GM23338 (cell line): ENCODE measurements around the gene ALDH2. TPM values are rescaled to one million over a fixed set of nuclear protein-coding genes. Genes with fewer than 3 reads are reported as not detected.

Source experiments
- ATAC-seq: fragments of 200-7000 bp; cut with Tn5 transposase; 3 replicates; pipeline ENCODE4 v1.9.1; 2020
- DNase-seq: peaks from one replicate; pipeline ENCODE4 v3.0.0-alpha.2; 2015; ENCODE audit warnings: low spot score
- H2AFZ ChIP-seq: fragments of 200-600 bp; sonication (generic); 2 replicates; pipeline ENCODE4 v1.8.0; 2016; ENCODE audit warnings: antibody characterized with exemption, mild to moderate bottlenecking, moderate library complexity
- H3F3A ChIP-seq: fragments of 200-600 bp; sonication (generic); replicated peaks from 2 replicates; pipeline ENCODE4 v1.8.0; 2017; ENCODE audit warnings: antibody characterized with exemption, mixed run types, low read depth
- H3K27ac ChIP-seq: fragments of 200-600 bp; sonication (generic); 2 replicates; pipeline ENCODE4 v1.6.1; 2016; ENCODE audit warnings: low read depth
- H3K27me3 ChIP-seq: fragments of 200-600 bp; sonication (generic); 2 replicates; pipeline ENCODE4 v1.8.0; 2016; ENCODE audit warnings: mild to moderate bottlenecking, mixed run types, moderate library complexity; ENCODE audit not compliant: insufficient read depth
- H3K36me3 ChIP-seq: fragments of 200-600 bp; sonication (generic); 2 replicates; pipeline ENCODE4 v1.8.0; 2016; ENCODE audit warnings: mild to moderate bottlenecking; ENCODE audit not compliant: insufficient read depth
- H3K4me1 ChIP-seq: fragments of 200-600 bp; sonication (generic); 2 replicates; pipeline ENCODE4 v1.8.0; 2016; ENCODE audit warnings: mild to moderate bottlenecking, moderate library complexity; ENCODE audit not compliant: insufficient read depth
- H3K4me2 ChIP-seq: fragments of 200-600 bp; sonication (generic); 2 replicates; pipeline ENCODE4 v1.7.1; 2017; ENCODE audit warnings: mixed run types
- H3K4me3 ChIP-seq: fragments of 200-600 bp; sonication (generic); 2 replicates; pipeline ENCODE4 v1.6.1; 2016; ENCODE audit warnings: mixed run types
- H3K79me2 ChIP-seq: fragments of 200-600 bp; sonication (generic); replicated peaks from 2 replicates; pipeline ENCODE4 v1.8.0; 2017; ENCODE audit warnings: mild to moderate bottlenecking; ENCODE audit not compliant: insufficient read depth
- H3K9me2 ChIP-seq: fragments of 200-600 bp; sonication (generic); 2 replicates; pipeline ENCODE4 v1.8.0; 2017; ENCODE audit not compliant: insufficient read depth
- H4K20me1 ChIP-seq: fragments of 200-600 bp; sonication (generic); replicated peaks from 2 replicates; pipeline ENCODE4 v1.8.0; 2017; ENCODE audit warnings: mild to moderate bottlenecking; ENCODE audit not compliant: insufficient read depth
- H3K27ac Mint-ChIP-seq: 2 replicates; pipeline ENCODE4 v1.8.0; 2020; ENCODE audit warnings: inconsistent platforms, mild to moderate bottlenecking, moderate library complexity, mixed read lengths
- H3K27me3 Mint-ChIP-seq: 3 replicates; pipeline ENCODE4 v1.8.0; 2022; ENCODE audit warnings: low read depth, mild to moderate bottlenecking, moderate library complexity, mixed read lengths, inconsistent platforms; ENCODE audit not compliant: insufficient read depth, poor library complexity
- H3K36me3 Mint-ChIP-seq: 3 replicates; pipeline ENCODE4 v1.8.0; 2021; ENCODE audit warnings: low read depth, mild to moderate bottlenecking, inconsistent platforms, moderate library complexity, mixed read lengths
- H3K4me1 Mint-ChIP-seq: 3 replicates; pipeline ENCODE4 v1.8.0; 2020; ENCODE audit warnings: mild to moderate bottlenecking, inconsistent platforms, mixed read lengths
- H3K4me3 Mint-ChIP-seq: 3 replicates; pipeline ENCODE4 v1.8.0; 2021; ENCODE audit warnings: moderate library complexity, mild to moderate bottlenecking, inconsistent platforms, mixed read lengths
- H3K9me3 Mint-ChIP-seq: 3 replicates; pipeline ENCODE4 v1.8.0; 2020; ENCODE audit warnings: moderate library complexity, mild to moderate bottlenecking, inconsistent platforms, mixed read lengths
- EZH2phosphoT487 ChIP-seq: fragments of 200-600 bp; sonication (generic); IDR thresholded peaks from one replicate; pipeline ENCODE4 v1.8.1; 2018; ENCODE audit warnings: antibody characterized with exemption; ENCODE audit not compliant: unreplicated experiment
- JUNB ChIP-seq: IDR thresholded peaks from one replicate; pipeline ENCODE4 v1.6.1; 2016; ENCODE audit warnings: antibody characterized with exemption; ENCODE audit not compliant: unreplicated experiment
- NANOG ChIP-seq: IDR thresholded peaks from 2 replicates; pipeline ENCODE4 v1.6.1; 2016; ENCODE audit warnings: antibody characterized with exemption, borderline replicate concordance
- POLR2AphosphoS5 ChIP-seq: IDR thresholded peaks from 2 replicates; pipeline ENCODE4 v1.6.1; 2016; ENCODE audit warnings: antibody characterized with exemption, low read depth
- ZNF114 ChIP-seq: fragments of 250-450 bp; sonication (Bioruptor Pico); IDR thresholded peaks from 2 replicates; pipeline ENCODE4 v1.5.0; 2020; ENCODE audit warnings: mild to moderate bottlenecking, moderate library complexity
- ZNF331 ChIP-seq: fragments of 250-450 bp; sonication (Bioruptor Pico); IDR thresholded peaks from 2 replicates; pipeline ENCODE4 v1.5.0; 2020; ENCODE audit warnings: low read depth, mild to moderate bottlenecking, moderate library complexity
- polyA plus RNA-seq: library from polyadenylated mRNA; unstranded; fragments of >200 nt; fragmentation: Nextera tagmentation; extraction: Ambion mirVana; gene quantifications from 2 replicates; pipeline ENCODE4 v1.2.1, GENCODE V29; 2016
- total RNA-seq: library from RNA; depleted of rRNA; stranded (reverse); fragments of >200 nt; shearing (Covaris generic); gene quantifications from 2 replicates; pipeline ENCODE4 v1.2.3, GENCODE V29; 2014
- TF ChIP-seq, protein P1 (sequence below): IDR thresholded peaks from one replicate; pipeline ENCODE4 v1.6.1; 2018; ENCODE audit warnings: antibody characterized with exemption; ENCODE audit not compliant: unreplicated experiment
- TF ChIP-seq, protein P2 (sequence below): IDR thresholded peaks from 2 replicates; pipeline ENCODE4 v1.6.1; 2016; ENCODE audit warnings: antibody characterized with exemption
- TF ChIP-seq, protein P3 (sequence below): fragments of 250-450 bp; sonication (Bioruptor Pico); IDR thresholded peaks from 2 replicates; pipeline ENCODE4 v1.5.0; 2020; ENCODE audit warnings: mild to moderate bottlenecking, moderate library complexity

The ALDH2 gene
- total and polyA plus RNA-seq, 2 experiments from 2014 or later, result 14.9 to 50.5 TPM

GRCh38 chr12:111792856-111793235 is 26.1 kb downstream of the ALDH2 start:
- TF ChIP-seq, protein P1, sequence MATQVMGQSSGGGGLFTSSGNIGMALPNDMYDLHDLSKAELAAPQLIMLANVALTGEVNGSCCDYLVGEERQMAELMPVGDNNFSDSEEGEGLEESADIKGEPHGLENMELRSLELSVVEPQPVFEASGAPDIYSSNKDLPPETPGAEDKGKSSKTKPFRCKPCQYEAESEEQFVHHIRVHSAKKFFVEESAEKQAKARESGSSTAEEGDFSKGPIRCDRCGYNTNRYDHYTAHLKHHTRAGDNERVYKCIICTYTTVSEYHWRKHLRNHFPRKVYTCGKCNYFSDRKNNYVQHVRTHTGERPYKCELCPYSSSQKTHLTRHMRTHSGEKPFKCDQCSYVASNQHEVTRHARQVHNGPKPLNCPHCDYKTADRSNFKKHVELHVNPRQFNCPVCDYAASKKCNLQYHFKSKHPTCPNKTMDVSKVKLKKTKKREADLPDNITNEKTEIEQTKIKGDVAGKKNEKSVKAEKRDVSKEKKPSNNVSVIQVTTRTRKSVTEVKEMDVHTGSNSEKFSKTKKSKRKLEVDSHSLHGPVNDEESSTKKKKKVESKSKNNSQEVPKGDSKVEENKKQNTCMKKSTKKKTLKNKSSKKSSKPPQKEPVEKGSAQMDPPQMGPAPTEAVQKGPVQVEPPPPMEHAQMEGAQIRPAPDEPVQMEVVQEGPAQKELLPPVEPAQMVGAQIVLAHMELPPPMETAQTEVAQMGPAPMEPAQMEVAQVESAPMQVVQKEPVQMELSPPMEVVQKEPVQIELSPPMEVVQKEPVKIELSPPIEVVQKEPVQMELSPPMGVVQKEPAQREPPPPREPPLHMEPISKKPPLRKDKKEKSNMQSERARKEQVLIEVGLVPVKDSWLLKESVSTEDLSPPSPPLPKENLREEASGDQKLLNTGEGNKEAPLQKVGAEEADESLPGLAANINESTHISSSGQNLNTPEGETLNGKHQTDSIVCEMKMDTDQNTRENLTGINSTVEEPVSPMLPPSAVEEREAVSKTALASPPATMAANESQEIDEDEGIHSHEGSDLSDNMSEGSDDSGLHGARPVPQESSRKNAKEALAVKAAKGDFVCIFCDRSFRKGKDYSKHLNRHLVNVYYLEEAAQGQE, result no peak
- TF ChIP-seq, protein P2, sequence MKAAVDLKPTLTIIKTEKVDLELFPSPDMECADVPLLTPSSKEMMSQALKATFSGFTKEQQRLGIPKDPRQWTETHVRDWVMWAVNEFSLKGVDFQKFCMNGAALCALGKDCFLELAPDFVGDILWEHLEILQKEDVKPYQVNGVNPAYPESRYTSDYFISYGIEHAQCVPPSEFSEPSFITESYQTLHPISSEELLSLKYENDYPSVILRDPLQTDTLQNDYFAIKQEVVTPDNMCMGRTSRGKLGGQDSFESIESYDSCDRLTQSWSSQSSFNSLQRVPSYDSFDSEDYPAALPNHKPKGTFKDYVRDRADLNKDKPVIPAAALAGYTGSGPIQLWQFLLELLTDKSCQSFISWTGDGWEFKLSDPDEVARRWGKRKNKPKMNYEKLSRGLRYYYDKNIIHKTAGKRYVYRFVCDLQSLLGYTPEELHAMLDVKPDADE, result no peak
- TF ChIP-seq POLR2AphosphoS5 (no peak), ZNF114 (no peak), EZH2phosphoT487 (no peak), NANOG (no peak), JUNB (no peak), ZNF331 (CRISPR knock-in tag) (no peak)
- TF ChIP-seq, protein P3, sequence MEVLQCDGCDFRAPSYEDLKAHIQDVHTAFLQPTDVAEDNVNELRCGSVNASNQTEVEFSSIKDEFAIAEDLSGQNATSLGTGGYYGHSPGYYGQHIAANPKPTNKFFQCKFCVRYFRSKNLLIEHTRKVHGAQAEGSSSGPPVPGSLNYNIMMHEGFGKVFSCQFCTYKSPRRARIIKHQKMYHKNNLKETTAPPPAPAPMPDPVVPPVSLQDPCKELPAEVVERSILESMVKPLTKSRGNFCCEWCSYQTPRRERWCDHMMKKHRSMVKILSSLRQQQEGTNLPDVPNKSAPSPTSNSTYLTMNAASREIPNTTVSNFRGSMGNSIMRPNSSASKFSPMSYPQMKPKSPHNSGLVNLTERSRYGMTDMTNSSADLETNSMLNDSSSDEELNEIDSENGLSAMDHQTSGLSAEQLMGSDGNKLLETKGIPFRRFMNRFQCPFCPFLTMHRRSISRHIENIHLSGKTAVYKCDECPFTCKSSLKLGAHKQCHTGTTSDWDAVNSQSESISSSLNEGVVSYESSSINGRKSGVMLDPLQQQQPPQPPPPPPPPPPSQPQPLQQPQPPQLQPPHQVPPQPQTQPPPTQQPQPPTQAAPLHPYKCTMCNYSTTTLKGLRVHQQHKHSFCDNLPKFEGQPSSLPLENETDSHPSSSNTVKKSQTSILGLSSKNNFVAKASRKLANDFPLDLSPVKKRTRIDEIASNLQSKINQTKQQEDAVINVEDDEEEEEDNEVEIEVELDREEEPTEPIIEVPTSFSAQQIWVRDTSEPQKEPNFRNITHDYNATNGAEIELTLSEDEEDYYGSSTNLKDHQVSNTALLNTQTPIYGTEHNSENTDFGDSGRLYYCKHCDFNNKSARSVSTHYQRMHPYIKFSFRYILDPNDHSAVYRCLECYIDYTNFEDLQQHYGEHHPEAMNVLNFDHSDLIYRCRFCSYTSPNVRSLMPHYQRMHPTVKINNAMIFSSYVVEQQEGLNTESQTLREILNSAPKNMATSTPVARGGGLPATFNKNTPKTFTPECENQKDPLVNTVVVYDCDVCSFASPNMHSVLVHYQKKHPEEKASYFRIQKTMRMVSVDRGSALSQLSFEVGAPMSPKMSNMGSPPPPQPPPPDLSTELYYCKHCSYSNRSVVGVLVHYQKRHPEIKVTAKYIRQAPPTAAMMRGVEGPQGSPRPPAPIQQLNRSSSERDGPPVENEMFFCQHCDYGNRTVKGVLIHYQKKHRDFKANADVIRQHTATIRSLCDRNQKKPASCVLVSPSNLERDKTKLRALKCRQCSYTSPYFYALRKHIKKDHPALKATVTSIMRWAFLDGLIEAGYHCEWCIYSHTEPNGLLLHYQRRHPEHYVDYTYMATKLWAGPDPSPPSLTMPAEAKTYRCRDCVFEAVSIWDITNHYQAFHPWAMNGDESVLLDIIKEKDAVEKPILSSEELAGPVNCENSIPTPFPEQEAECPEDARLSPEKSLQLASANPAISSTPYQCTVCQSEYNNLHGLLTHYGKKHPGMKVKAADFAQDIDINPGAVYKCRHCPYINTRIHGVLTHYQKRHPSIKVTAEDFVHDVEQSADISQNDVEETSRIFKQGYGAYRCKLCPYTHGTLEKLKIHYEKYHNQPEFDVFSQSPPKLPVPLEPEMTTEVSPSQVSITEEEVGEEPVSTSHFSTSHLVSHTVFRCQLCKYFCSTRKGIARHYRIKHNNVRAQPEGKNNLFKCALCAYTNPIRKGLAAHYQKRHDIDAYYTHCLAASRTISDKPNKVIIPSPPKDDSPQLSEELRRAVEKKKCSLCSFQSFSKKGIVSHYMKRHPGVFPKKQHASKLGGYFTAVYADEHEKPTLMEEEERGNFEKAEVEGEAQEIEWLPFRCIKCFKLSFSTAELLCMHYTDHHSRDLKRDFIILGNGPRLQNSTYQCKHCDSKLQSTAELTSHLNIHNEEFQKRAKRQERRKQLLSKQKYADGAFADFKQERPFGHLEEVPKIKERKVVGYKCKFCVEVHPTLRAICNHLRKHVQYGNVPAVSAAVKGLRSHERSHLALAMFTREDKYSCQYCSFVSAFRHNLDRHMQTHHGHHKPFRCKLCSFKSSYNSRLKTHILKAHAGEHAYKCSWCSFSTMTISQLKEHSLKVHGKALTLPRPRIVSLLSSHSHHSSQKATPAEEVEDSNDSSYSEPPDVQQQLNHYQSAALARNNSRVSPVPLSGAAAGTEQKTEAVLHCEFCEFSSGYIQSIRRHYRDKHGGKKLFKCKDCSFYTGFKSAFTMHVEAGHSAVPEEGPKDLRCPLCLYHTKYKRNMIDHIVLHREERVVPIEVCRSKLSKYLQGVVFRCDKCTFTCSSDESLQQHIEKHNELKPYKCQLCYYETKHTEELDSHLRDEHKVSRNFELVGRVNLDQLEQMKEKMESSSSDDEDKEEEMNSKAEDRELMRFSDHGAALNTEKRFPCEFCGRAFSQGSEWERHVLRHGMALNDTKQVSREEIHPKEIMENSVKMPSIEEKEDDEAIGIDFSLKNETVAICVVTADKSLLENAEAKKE (CRISPR knock-in tag), result no peak
- Histone ChIP-seq H2AFZ (no peak overlapping the region), H3K4me3 (no peak overlapping the region), H3K9me2 (no peaks in the 10 kb centered on the region), H3K4me1 (no peaks in the 10 kb centered on the region), H3K27ac (no peak overlapping the region), H3K27me3 (no peaks in the 10 kb centered on the region), H3K4me2 (no peak overlapping the region), H3K36me3 (no peaks in the 10 kb centered on the region), H4K20me1 (no peaks in the 10 kb centered on the region; the same call in none of the 2 replicates), H3F3A (no peaks in the 10 kb centered on the region; the same call in 1 of the 2 replicates), H3K79me2 (no peaks in the 10 kb centered on the region)
- no peak overlapping the region for H3K4me3 Mint-ChIP-seq
- DNase-seq (no peak), ATAC-seq (no peak)
- no peaks in the 10 kb centered on the region; the same call in 2 of the 3 replicates for H3K4me1 Mint-ChIP-seq
- no peak overlapping the region for H3K27ac Mint-ChIP-seq
- peaks cover 49% of the 10 kb centered on the region for H3K36me3 Mint-ChIP-seq
- H3K9me3 Mint-ChIP-seq, result no peaks in the 10 kb centered on the region
- H3K27me3 Mint-ChIP-seq, result peaks cover 6% of the 10 kb centered on the region
